Endothelial cell of umbilical vein (primary cell): ENCODE results near the gene PCDHB16.

Experiments used
- CTCF ChIP-seq, 2 donors: IDR thresholded peaks; 1 replicate in 1 of 2; 2 replicates in 1 of 2; pipeline ENCODE4 v1.5.1; 2011; ENCODE audit warnings: low read length in 2 of 2, mild to moderate bottlenecking in 2 of 2, moderate library complexity in 2 of 2, control low read depth in 1 of 2, inconsistent platforms in 1 of 2, low read depth in 1 of 2; ENCODE audit not compliant: insufficient read depth in 1 of 2; ENCODE audit errors: extremely low read depth in 1 of 2
- EZH2 ChIP-seq: IDR thresholded peaks from 2 replicates; pipeline ENCODE4 v1.6.1; 2012; ENCODE audit warnings: borderline replicate concordance, low read depth, mild to moderate bottlenecking, moderate library complexity, low read length, inconsistent platforms; ENCODE audit not compliant: severe bottlenecking
- FOS ChIP-seq: IDR thresholded peaks from 2 replicates; pipeline ENCODE4 v1.6.1; 2011; ENCODE audit warnings: mild to moderate bottlenecking, low read length, moderate library complexity, borderline replicate concordance; ENCODE audit not compliant: insufficient read depth
- GATA2 ChIP-seq: IDR thresholded peaks from 2 replicates; pipeline ENCODE4 v1.7.0; 2011; ENCODE audit warnings: low read depth, mild to moderate bottlenecking, moderate library complexity, mixed read lengths, low read length; ENCODE audit not compliant: insufficient read length, insufficient read depth
- MYC ChIP-seq: IDR thresholded peaks from one replicate; pipeline ENCODE4 v1.6.1; 2011; ENCODE audit warnings: mild to moderate bottlenecking, low read depth, low read length
- POLR2A ChIP-seq: IDR thresholded peaks from 2 replicates; pipeline ENCODE4 v1.6.1; 2012; ENCODE audit warnings: low read depth, mild to moderate bottlenecking, control low read depth, low read length
- POLR2AphosphoS5 ChIP-seq: IDR thresholded peaks from 2 replicates; pipeline ENCODE4 v1.6.1; 2012; ENCODE audit warnings: low read depth, mild to moderate bottlenecking, control low read depth, low read length, moderate library complexity; ENCODE audit not compliant: insufficient read depth
- TF ChIP-seq, protein P1 (sequence below): IDR thresholded peaks from 2 replicates; pipeline ENCODE4 v1.6.1; 2011; ENCODE audit not compliant: insufficient read depth, insufficient read length

- TF ChIP-seq POLR2A (no peak), GATA2 (no peak), CTCF (IDR thresholded peaks at IDR 0.05; ENCODE audit: extremely low read depth in 1 of 2, insufficient read depth in 1 of 2, low read depth in 1 of 2, low read length in 2 of 2) (peak; percentile 31 to 32), EZH2 (no peak), POLR2AphosphoS5 (no peak), FOS (no peak), MYC (no peak)
- TF ChIP-seq, protein P1, sequence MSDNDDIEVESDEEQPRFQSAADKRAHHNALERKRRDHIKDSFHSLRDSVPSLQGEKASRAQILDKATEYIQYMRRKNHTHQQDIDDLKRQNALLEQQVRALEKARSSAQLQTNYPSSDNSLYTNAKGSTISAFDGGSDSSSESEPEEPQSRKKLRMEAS = no peak
Measured at GRCh38 chr5:141192110-141192725, 10.0 kb downstream of the PCDHB16 start, which contains the start of gene PCDHB10.
